ENCODE measurements around the gene HSPB7.
"Not testable (repeated sequence)": the region's sequence is repeated elsewhere in the genome, so short reads cannot be mapped to it uniquely, and the experiment has no call there.

Gene HSPB7

DNA sequence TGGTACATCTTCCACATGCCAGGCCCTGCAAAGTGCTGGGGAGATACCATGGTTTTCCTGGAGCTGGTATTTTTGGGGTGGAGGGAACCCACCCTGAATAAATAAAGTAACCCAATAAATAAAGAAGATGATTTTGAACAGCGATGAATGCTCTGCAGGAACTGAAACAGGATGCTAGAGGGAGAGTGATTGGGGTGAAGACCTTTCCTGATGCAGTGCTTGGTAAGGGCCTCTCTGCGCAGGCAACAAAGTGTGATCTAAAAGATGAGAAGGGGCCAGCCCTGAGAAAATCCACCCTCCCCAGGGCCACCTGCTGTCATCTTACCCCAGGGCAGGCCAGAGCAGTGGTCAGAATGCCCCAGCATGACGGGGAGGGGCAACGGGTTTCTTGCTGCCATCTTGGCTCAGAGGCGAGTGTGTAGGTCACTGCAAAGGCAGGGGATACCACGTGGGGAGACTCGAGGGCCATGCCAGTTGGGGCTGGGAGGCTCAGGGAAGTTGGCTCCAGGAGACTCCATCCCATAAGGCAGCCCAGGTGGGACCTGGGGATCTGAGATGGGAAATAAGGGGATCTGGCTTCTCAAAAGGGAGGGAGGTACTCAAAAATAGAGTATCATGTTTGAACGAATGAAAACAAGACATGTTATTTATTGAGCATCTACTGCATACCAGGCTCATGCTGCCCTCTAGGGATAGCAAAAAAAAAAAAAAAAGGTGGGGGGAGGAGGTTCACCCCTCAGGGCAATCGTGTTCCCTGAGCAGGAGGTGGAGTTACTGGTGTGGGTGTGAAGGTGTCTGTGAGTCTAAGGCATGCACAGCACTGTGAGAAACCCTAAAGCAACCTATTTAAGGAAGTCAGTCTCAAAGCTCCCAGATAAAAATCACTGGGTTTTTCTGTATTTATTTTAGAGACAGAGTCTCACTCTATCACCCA is 11.0 kb downstream of the HSPB7 start:
- DNase-seq (ENCODE audit: low read depth in 2 of 2) = no peak

DNA sequence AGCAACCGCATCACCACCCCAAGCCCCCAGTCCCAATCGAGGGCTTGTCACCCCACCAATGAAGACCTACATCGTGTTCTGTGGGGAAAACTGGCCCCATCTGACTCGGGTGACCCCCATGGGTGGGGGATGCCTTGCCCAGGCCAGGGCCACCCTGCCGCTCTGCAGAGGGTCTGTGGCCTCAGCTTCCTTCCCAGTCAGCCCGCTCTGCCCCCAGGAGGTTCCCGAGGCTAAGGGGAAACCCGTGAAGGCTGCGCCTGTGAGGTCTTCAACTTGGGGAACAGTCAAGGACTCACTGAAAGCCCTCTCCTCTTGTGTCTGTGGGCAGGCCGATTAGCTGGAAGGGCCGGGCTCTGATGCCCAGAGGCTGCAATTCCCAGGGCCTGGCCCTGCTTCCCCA is 11.8 kb downstream of the HSPB7 start:
- DNase-seq (ENCODE audit: low read depth in 2 of 2) = no peak

DNA sequence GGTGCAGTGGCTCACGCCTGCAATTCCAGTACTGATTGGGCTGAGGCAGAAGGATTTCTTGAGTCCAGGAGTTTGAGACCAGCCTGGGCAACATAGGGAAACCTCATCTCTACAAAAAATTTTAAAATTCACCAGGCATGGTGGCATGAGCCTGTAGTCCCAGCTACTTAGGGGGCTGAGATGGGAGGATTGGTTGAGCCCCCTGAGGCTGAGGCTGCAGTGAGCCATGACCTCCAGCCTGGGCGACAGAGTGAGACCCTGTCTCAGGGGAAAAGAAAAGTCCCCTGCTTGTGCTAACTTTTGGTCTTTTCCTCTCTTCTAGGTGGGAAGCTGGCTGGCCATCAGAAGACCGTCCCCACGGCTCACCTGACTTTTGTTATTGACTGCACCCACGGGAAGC is 12.2 kb downstream of the HSPB7 start:
- DNase-seq (ENCODE audit: low read depth in 2 of 2) = no peak

DNA sequence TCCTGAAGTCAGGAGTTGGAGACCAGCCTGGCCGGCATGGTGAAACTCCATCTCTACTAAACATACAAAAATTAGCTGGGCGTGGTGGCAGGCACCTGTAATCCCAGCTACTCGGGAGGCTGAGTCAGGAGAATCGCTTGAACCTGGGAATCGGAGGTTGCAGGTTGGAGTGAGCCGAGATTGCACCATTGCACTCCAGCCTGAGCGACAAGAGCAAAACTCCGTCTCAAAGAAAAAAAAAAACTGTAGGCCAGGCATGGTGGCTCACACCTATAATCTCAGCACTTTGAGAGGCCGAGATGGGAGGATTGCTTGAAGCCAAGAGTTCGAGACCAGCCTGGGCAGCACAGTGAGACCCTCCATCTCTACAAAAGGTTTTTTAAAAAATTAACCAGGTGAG is 16.6 kb downstream of the HSPB7 start:
- not testable (repeated sequence) for DNase-seq (ENCODE audit: low read depth in 2 of 2)

DNA sequence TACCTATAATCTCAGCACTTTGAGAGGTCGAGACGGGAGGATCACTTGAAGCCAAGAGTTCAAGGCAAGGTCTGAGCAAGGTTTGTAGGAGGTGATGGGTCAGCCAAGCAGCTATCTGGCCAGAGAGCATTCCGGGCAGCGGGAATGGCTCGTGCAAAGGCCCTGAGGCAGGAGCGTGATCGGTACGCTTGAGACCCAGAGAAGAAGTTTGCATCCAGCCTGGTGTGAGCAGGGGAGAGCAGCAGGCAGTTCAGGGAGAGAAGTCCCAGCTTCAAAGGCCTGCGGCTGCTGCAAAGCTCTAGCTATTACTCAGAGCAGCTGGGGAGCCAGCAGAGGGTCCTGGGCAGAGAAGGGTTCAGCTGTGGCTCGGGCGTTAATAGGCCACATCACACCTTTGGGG is 18.9 kb downstream of the HSPB7 start:
- DNase-seq (ENCODE audit: low read depth in 2 of 2) = no peak

DNA sequence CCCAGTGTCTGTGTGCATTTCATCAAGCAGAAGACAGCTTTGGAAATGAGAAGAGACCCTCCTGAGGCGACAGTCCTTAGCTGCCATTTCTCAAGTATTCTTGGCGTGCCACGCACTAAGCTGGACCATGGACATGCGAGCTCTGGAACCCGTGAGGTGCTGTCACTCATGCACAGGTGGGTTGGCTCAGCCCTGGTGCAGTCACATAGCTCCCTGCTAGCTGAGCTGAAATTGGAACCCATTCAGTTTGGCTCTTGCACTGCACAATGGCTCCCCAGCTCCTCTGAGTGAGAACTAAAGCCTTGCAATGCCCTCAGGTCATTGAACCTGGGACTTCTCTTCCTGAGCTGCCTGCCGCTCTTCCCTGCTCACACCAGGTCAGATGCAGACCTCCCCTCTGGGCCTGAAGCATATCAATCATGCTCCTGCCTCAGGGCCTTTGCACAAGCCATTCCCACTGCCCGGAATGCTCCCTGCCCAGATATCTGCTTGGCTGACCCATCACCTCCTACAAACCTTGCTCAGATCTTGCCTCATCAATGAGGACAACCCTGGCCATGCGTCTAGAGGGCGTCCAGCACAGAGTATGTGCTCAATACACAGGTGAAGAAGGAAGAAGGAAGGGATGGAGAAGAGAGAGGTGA is 20.1 kb downstream of the HSPB7 start:
- DNase-seq (ENCODE audit: low read depth in 2 of 2) = no peak

DNA sequence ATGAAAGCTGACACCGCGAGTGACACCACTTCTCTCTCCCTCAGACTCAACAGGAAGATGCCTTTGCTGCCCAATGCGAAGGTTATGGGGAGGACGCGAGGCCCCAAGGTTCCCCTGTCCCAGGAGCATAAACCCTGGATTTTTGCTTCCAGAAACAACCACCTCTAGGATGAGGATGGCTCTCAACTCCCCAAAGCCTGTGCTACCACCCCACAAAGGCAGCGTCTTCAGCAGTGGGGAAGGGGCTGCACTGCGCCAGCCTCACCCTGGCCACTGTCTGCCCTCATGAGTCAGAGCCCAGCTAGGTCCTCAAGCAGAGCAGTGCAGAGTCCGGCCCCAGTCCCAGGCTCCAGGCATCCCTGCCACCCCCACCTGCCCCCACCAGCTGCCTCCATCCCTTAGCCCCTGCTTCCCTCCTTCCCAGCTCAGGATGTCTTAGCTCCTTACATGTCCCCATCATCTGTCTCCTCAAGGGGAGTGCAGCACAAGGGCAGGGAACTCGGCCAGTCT is 20.7 kb downstream of the HSPB7 start:
- no peak for DNase-seq (ENCODE audit: low read depth in 2 of 2)

DNA sequence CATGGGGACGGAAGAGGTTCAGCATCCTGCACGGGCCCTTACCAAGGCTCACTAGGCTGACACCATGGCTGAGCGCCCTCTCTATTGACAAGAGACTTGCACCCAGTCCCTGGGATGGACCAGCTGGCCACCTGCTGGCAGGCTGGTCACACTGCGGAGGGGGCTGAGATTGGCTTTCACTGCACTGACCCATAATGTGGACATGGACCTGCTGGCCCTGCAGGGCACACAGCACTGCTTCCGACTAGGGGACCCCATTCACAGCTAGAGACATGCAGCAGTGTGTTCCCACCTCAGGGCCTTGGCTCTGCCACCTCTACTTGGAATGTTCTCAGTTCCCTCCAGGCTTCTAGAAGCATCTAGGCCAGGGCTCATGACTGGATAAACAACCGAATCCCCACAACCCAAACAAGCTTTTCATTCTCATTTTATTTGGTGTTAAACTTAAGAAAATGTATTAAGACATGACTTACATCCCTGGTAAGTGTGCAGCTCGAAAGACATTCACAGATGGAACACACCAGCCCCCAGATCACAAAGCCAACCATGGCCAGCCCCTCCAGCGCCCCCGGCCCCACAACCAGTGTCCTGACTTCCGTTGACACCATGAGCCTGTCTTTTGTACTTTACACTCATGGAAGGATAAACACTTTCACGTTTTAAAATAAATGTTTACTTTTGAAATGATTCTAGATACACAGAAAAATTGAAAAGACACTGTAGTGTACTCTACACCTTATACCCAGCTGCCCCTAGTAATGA is 23.1 kb downstream of the HSPB7 start:
- DNase-seq (ENCODE audit: low read depth in 2 of 2) = peak in 1 of 2 experiments; percentile 40

DNA sequence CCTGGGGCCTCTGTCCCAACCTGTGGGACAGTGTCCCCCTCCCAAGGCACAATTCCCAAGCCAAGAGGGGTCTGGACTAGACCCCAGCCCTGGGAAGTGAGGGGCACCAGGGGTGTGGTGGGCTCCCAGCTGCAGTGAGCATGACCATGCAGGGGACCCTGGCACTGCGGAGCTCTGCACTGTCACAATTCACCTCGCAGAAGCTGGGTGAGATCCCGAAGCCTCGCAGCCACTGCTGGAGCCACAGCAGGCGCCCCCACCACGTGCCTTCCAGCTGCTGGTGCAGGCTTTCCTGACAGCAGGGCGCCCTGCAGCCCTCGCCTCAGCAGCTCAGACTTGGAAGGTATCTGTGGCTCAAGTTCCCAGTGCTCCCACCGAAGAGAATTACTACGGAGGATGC is 23.8 kb downstream of the HSPB7 start:
- DNase-seq (ENCODE audit: low read depth in 2 of 2) = no peak

DNA sequence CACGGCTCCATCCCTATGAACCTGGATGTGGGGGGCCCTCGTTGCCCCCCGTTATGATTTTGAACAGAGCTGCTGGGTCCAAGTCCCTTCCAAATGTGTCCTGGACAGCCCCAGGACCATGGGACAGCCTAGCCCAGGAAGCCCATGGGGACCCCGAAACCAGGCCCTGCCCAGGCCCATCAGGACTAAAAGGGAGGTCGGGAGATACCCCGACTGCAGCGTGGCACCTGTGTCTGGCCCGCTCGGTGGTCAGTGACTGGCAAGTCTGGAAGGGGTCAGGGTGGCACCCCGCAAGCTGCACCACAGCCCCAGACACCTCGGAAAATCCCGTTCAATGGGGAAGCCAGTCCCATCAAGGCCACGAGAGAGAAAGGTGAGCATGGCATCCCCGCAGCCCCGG is 24.2 kb downstream of the HSPB7 start:
- DNase-seq (ENCODE audit: low read depth in 2 of 2) = no peak

DNA sequence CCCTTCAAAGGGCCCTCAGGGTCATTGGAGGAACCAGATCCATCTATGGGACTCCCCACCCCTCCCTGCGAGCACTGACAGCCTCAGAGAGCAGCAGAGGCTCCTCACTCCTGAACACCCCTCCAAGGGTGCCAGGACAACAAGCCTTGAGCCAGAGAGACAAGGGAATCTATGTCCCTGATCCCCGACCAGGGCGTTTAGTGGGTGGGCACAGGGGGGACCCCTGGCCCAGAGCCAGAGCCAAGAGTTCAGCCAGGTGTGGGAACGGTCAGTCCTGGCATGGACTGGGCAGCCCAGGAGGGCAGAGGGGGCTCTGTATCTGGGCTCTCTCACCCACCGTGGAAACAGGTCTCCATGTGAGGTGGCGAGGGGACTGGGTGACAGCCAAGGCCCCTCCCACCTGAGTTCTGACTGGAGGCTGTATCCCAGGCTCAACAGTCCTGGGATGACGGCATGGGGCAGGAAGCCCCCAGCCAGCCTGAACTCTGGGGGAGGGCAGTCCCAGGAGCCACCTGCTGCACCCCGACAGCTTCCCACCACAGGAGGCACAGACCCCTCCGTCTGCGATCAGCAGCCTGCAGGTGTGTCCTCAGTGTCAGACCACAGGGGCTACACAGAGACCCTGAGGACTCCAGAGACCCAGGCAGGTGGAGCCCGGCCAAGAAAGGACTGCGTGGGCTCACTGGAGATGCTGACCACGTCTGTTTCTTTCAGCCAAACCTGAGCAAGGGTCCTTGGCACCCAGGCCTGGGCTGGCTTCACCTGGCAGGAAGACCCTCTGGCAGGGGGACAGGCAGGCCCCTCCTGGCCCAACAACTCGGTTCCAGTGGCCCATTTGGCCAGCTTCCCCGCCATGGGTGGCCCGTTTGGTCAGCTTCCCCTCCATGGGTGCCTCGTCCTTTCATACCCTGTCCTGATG is 25.0 kb downstream of the HSPB7 start:
- no peak for DNase-seq (ENCODE audit: low read depth in 2 of 2)

DNA sequence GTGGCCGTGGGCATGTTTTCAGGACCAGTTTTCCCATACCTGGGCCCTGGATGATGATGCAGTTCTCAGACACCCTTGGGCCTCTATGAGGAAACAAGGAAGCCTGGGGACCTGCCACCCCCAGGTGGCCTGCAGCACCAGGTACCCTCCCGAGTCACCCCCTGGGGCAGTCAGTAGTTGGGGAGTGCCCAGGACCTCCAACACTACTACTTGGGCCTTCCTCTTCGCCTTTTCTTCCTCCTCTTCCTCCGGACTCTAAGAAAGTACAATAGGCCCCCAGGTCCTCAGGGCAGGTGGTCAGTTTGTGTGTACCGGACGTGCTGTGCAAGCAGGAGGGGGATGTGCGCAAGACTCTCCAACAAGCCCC is 25.7 kb downstream of the HSPB7 start:
- no peak for DNase-seq (ENCODE audit: low read depth in 2 of 2)

DNA sequence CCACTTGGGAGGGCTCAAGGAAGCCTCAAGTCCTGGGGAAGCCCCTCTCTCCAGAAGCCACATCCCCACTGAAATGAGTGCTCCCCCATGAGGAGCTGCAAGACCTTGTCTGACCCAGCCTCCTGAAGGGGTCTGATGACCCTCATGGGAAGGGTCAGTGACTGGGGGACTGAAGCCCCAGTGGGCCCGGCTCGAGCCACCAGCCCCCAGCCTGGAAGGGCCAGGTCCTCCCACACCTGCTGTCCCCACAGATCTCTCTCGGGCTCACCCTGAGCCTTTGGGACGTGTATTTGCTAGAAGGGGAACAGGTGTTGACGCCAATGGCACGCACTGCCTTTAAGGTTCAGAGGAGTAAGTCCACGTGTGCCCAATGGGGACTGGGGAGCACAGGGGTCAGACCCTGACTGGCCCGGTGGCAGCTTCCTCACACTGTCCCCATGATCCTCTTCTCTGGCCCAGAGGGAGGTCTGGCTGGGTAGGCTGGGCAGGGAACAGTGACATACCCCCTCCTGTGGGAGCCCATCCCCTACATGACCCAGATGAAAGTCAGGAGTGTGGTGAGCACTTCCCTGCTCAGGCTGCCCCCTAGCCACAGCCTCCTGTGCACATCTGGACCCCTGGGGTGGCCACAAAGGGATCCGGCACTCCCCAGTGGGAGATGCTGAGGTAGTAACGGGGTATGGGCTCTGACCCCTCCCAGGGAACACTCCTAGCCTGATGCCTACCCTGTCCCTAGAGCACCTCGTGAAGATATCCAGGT is 26.2 kb downstream of the HSPB7 start:
- no peak for DNase-seq (ENCODE audit: low read depth in 2 of 2)

DNA sequence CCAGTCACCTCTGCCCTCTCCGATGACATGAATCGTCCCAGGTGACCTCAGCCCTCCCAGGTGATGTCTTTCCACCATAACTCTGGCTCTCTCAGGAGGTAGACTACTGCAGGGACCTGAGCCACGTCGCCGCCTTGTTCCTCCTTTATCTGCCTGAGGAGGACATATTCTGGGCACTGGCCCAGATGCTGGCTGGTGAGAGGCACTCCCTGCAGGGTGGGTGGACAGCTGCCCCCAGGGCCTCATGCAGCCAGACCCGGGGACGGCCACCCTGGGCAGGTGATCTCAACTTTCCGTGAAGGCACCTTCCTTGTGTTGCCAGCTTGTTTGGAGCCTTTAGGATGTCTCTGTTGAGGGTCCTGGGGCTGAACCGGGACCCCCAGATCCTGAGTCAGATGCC is 28.1 kb downstream of the HSPB7 start:
- no peak for DNase-seq (ENCODE audit: low read depth in 2 of 2)

DNA sequence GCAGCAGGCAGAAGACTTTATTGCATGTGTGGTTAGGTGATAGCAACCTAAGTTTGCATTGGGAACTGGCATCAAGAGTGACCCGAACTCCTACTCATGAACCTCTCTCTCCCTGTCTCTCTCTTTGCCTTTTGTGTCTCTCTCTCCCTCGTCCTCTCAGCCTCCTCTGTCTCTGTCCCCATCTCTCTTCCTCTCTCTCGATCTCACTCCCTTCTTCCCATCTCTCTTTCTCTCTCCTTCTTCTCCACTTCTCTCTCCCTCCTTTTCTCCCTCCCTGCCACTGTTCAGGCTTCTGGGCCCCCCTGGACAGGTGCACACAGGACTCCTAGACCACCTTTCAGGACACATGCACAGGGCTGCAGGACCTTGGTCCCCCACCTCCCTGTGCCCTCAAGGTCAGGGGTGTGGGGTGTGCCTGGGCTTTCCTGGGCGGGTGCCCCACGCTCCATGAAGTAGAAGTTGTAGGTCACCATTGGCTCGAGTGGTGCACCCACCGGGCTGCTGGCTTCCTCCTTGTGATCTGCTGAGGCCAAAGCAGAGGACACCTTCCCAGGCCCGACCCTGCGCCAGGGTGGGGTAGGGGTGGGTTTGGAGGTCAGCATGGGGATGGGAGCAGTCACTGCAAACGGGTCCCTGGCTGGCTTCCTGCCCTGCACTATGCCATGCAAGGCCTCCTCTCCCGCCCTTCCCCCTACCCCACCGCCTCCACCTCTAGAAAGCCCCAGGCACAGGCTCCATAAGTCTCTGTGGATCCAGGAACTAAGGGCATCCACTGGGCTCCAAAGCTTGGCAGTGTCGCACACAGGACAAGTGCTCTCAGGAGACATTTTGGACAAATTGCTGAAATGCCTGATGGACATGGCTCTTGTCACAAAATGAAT is 28.7 kb downstream of the HSPB7 start:
- DNase-seq (ENCODE audit: low read depth in 2 of 2) = no peak

DNA sequence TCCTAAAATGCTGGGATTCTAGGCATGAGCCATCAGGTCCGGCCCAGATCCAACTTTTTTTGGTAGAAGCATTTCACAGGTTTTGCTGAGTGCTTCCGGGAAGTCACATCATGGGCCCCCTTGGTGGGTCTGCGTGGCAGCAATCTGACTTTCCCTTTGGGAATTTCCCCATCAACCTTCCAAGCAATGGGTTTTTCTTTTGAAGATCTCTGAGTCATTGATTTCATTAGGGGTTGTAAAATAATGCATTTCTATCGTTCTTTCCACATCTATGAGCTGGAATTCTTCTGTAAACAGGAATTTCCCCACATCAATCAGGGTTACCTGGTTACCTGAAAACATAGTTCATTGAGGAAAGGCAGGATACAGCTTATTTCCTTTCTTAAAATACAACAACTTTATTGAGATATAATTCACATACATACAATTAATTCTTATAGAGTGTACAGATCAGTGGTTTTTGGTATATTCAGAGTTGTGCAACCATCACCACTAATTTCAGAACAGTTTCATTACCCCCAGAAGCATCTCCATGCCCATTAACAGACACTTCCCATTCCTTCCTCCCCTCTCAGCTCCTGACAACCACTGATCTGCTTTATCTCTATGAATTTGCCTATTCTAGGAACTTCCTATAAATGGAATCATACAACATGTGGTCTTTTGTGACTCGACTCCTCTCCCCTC is 32.1 kb downstream of the HSPB7 start:
- no peak for DNase-seq (ENCODE audit: low read depth in 2 of 2)

DNA sequence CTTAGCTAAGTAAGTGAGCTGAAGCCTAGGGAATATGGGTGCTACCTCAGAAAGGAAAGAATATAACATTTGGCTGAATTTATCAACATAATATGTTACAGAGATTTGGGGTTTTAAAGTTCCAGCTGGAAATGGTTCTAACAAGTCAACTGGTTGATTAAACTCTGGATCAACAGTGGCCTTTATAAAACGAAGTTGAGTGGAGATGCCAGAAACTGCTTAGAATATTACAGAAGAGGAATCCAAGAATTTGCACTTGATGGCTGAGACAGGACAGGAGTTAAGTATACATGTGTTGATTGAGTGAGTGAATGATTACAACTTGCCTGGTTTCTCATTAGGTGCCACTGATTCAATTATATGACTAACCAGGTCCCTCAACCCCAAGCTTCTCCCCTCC is 34.6 kb downstream of the HSPB7 start:
- DNase-seq (ENCODE audit: low read depth in 2 of 2) = no peak

DNA sequence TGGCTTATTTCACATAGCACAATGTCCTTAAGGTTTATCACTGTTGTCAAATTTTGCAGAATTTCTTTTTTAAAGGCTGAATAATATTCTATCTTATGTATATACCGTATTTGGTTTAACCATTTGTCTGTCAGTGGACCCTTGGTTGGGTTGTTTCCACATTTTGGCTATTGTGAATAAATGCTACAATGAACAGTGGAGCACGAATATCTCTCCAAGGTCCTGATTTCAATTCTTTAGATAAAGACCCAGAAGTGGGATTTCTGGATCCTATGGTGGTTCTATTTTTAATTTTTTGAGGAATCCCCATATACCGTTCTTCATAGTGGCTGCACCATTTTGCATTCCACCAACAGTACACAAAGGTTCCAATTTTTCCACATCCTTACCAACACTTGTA is 36.2 kb downstream of the HSPB7 start:
- DNase-seq (ENCODE audit: low read depth in 2 of 2) = no peak

DNA sequence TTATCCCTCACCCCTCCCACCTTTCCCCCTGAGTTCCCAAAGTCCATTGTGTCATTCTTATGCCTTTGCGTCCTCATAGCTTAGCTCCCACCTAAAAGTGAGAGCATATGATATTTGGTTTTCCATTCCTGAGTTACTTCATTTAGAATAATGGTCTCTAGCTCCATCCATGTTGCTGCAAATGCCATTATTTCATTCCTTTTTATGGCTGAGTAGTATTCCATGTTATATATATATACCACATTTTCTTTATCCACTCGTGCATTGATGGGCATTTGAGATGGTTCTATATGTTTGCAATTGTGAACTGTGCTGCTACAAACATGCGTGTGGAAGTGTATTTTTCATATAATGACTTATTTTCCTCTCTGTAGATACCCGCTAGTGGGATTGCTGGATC is 39.9 kb downstream of the HSPB7 start:
- DNase-seq (ENCODE audit: low read depth in 2 of 2) = not testable (repeated sequence)
